WTC11 (cell line): ENCODE measurements around the gene RECQL5. TPM values are rescaled to one million over a fixed set of nuclear protein-coding genes. Genes with fewer than 3 reads are reported as not detected.

Experiments used
- ATAC-seq: fragments of 200-7000 bp; cut with Tn5 transposase; 2 replicates; pipeline ENCODE4 v1.10.0; 2021; ENCODE audit warnings: mild to moderate bottlenecking, moderate library complexity
- CTCF ChIA-PET: fragments of 300-600 bp; sonication (Branson Sonifier 250); formaldehyde crosslinking; loops from one replicate; lab custom pipeline; 2021; ENCODE audit warnings: antibody characterized with exemption; lab: Charles Lee
- POLR2A ChIA-PET: fragments of 350-600 bp; sonication (Branson Sonifier 250); formaldehyde crosslinking; loops from one replicate; lab custom pipeline; 2021; ENCODE audit warnings: antibody characterized with exemption; lab: Charles Lee
- DNase-seq: peaks from one replicate; pipeline ENCODE4 v3.0.0; 2021; ENCODE audit warnings: low spot score
- H3K27ac Mint-ChIP-seq: 2 replicates; pipeline ENCODE4 v1.8.0; 2021; ENCODE audit warnings: mixed read lengths
- H3K27me3 Mint-ChIP-seq: 2 replicates; pipeline ENCODE4 v1.8.0; 2021; ENCODE audit warnings: low read depth, mild to moderate bottlenecking, moderate library complexity, mixed read lengths
- H3K36me3 Mint-ChIP-seq: 2 replicates; pipeline ENCODE4 v1.8.0; 2021; ENCODE audit warnings: mixed read lengths
- H3K4me1 Mint-ChIP-seq: 2 replicates; pipeline ENCODE4 v1.8.0; 2022; ENCODE audit warnings: mixed read lengths
- H3K4me3 Mint-ChIP-seq: 2 replicates; pipeline ENCODE4 v1.8.0; 2021; ENCODE audit warnings: mild to moderate bottlenecking, moderate library complexity, mixed read lengths
- H3K9me3 Mint-ChIP-seq: 2 replicates; pipeline ENCODE4 v1.8.0; 2021; ENCODE audit warnings: mixed read lengths
- E2F5 ChIP-seq: sonication (generic); formaldehyde crosslinking; IDR thresholded peaks from 2 replicates; pipeline ENCODE4 v1.8.1; 2022; ENCODE audit warnings: mild to moderate bottlenecking, moderate library complexity, missing genetic modification reagents
- FOXP1 ChIP-seq: sonication (generic); formaldehyde crosslinking; IDR thresholded peaks from 2 replicates; pipeline ENCODE4 v1.8.0; 2022; ENCODE audit warnings: missing genetic modification reagents, mild to moderate bottlenecking, moderate library complexity, borderline replicate concordance
- GABPB1 ChIP-seq: sonication (generic); formaldehyde crosslinking; IDR thresholded peaks from 2 replicates; pipeline ENCODE4 v1.8.1; 2023; ENCODE audit warnings: mild to moderate bottlenecking, missing genetic modification reagents
- JAZF1 ChIP-seq: fragments of 250-450 bp; sonication (Bioruptor Pico); IDR thresholded peaks from 2 replicates; pipeline ENCODE4 v1.9.0; 2021; ENCODE audit warnings: moderate library complexity, mild to moderate bottlenecking, inconsistent platforms
- KAT7 ChIP-seq: sonication (generic); formaldehyde crosslinking; IDR thresholded peaks from 2 replicates; pipeline ENCODE4 v1.8.1; 2023; ENCODE audit warnings: missing genetic modification reagents, mild to moderate bottlenecking, borderline replicate concordance
- MLX ChIP-seq: sonication (generic); formaldehyde crosslinking; IDR thresholded peaks from 2 replicates; pipeline ENCODE4 v1.8.1; 2023; ENCODE audit warnings: mild to moderate bottlenecking, missing genetic modification reagents, moderate library complexity
- SOX15 ChIP-seq: fragments of 250-450 bp; sonication (Bioruptor Pico); IDR thresholded peaks from 2 replicates; pipeline ENCODE4 v1.9.0; 2021; ENCODE audit warnings: mild to moderate bottlenecking
- TEAD4 ChIP-seq: sonication (generic); formaldehyde crosslinking; IDR thresholded peaks from 2 replicates; pipeline ENCODE4 v1.8.0; 2022; ENCODE audit warnings: mild to moderate bottlenecking, missing genetic modification reagents
- USF1 ChIP-seq: sonication (generic); formaldehyde crosslinking; IDR thresholded peaks from 2 replicates; pipeline ENCODE4 v1.8.0; 2022; ENCODE audit warnings: mild to moderate bottlenecking, missing genetic modification reagents
- USF2 ChIP-seq: sonication (generic); formaldehyde crosslinking; IDR thresholded peaks from 2 replicates; pipeline ENCODE4 v1.8.1; 2023; ENCODE audit warnings: mild to moderate bottlenecking, missing genetic modification reagents, moderate library complexity
- ZMAT4 ChIP-seq: fragments of 250-450 bp; sonication (Bioruptor Pico); IDR thresholded peaks from 2 replicates; pipeline ENCODE4 v1.9.0; 2021; ENCODE audit warnings: mild to moderate bottlenecking
- ZNF423 ChIP-seq: fragments of 250-450 bp; sonication (Bioruptor Pico); IDR thresholded peaks from 2 replicates; pipeline ENCODE4 v2.1.2; 2022; ENCODE audit warnings: mild to moderate bottlenecking, moderate library complexity
- ZNF512 ChIP-seq: sonication (generic); formaldehyde crosslinking; IDR thresholded peaks from 2 replicates; pipeline ENCODE4 v1.8.1; 2022; ENCODE audit warnings: missing genetic modification reagents, borderline replicate concordance
- ZNF532 ChIP-seq: fragments of 250-450 bp; sonication (Bioruptor Pico); IDR thresholded peaks from 2 replicates; pipeline ENCODE4 v1.9.0; 2021; ENCODE audit warnings: mild to moderate bottlenecking, borderline replicate concordance
- total RNA-seq: library from RNA; stranded (reverse); gene quantifications from 3 replicates; pipeline ENCODE4 v1.2.3, GENCODE V29; 2021

RECQL5 gene
- total RNA-seq, 1 experiment from 2014 or later: 51.0 TPM

- TF ChIP-seq GABPB1 (CRISPR knock-in tag) (no peak), KAT7 (CRISPR knock-in tag) (no peak)
- TF ChIP-seq, all 79 proteins: peak for 0
Measured at GRCh38 chr17:75631353-75631752, 35.6 kb downstream of the RECQL5 start (continued).

- Mint-ChIP-seq H3K27ac (no peak overlapping the region), H3K27me3 (no peaks in the 10 kb centered on the region), H3K4me3 (no peak overlapping the region), H3K9me3 (no peaks in the 10 kb centered on the region), H3K4me1 (peaks cover 11% of the 10 kb centered on the region), H3K36me3 (no peaks in the 10 kb centered on the region)
- ATAC-seq (no peak), DNase-seq (no peak)
- ChIA-PET POLR2A (no interaction called here), CTCF (interaction anchor here (0.6 to 11.9 kb wide), 9 partner anchors 10 to 1894 kb away, joined by 3 to 456 read pairs (median 6); partner anchors contain the start of gene GALK1)
- TF ChIP-seq MLX (CRISPR knock-in tag): no peak
- TF ChIP-seq E2F5 (CRISPR knock-in tag): no peak
- no peak for TF ChIP-seq TEAD4
- TF ChIP-seq SOX15: no peak
- TF ChIP-seq FOXP1 (CRISPR knock-in tag): no peak
Measured at GRCh38 chr17:75630071-75630917, 36.7 kb downstream of the RECQL5 start.

GRCh38 chr17:75629157-75629556, 37.8 kb downstream of the RECQL5 start:
- ATAC-seq: no peak
- TF ChIP-seq ZNF423 (CRISPR knock-in tag) (no peak), JAZF1 (CRISPR knock-in tag) (no peak), USF2 (no peak), ZMAT4 (CRISPR knock-in tag) (no peak), ZNF532 (CRISPR knock-in tag) (no peak), KAT7 (CRISPR knock-in tag) (no peak), USF1 (CRISPR knock-in tag) (no peak), ZNF512 (CRISPR knock-in tag) (no peak)
- Mint-ChIP-seq H3K27ac (no peak overlapping the region), H3K36me3 (no peaks in the 10 kb centered on the region), H3K27me3 (no peaks in the 10 kb centered on the region), H3K4me3 (no peak overlapping the region), H3K4me1 (peaks cover 11% of the 10 kb centered on the region), H3K9me3 (no peaks in the 10 kb centered on the region)
- no peak for DNase-seq
- CTCF ChIA-PET: interaction anchor here (0.6 to 11.9 kb wide), 10 partner anchors 9 to 1895 kb away, joined by 3 to 456 read pairs (median 12); partner anchors contain the start of gene LLGL2
- POLR2A ChIA-PET: no interaction called here
